Peyer's patch (tissue), 4 donors: ENCODE measurements around the gene TSHZ1.

Experiments used
- POLR2A ChIP-seq, 2 donors: fragments of 450-650 bp; IDR thresholded peaks; one replicate each; pipeline ENCODE4 v1.5.1; 2017; ENCODE audit warnings: antibody characterized with exemption in 2 of 2, mild to moderate bottlenecking in 2 of 2, moderate library complexity in 2 of 2
- TF ChIP-seq, protein P1 (sequence below), 6 experiments: fragments of 450-650 bp in 4 of 6; fragments of 200-600 bp in 2 of 6; sonication (generic) in 1 of 6; IDR thresholded peaks; one replicate each; pipeline ENCODE4 v1.5.1; 2017 to 2019; ENCODE audit warnings: antibody characterized with exemption in 6 of 6, mild to moderate bottlenecking in 3 of 6, moderate library complexity in 1 of 6

DNA sequence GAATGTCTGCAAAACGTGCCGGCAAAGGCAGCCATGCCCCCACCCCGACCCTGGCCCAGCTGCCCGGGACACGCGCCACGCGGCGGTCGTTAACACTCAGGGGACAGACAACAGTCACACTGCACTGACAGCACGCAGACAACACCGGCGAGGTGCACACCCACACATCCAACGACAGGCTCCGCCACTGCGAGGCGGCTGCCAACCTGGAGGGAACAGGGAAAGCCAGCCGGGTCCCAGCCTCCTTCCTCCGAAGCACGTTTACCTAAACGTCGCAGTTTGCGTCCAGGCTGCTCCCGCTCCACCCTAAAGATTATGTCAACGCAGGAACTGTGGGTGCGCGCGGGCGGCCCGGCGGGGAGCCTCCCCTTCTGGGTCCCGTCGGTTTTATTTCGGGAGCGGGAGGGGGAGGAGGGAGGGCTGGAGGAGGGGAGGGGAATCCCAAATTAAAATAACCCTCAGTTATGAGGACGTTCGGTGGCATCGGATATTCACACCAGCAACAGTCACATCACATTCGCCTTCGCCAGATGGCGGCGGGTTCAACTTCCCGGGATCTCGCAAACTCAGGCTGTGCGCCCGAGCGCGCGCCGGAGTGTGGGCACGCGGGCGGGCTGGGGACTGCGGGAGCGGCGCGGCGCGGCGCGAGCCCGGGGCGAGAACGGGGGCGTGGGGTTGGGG lies 2.3 kb upstream of the TSHZ1 start:
- peak in 1 of 2 donors; percentile 20 for TF ChIP-seq POLR2A (IDR thresholded peaks at IDR 0.05)
- TF ChIP-seq, protein P1, sequence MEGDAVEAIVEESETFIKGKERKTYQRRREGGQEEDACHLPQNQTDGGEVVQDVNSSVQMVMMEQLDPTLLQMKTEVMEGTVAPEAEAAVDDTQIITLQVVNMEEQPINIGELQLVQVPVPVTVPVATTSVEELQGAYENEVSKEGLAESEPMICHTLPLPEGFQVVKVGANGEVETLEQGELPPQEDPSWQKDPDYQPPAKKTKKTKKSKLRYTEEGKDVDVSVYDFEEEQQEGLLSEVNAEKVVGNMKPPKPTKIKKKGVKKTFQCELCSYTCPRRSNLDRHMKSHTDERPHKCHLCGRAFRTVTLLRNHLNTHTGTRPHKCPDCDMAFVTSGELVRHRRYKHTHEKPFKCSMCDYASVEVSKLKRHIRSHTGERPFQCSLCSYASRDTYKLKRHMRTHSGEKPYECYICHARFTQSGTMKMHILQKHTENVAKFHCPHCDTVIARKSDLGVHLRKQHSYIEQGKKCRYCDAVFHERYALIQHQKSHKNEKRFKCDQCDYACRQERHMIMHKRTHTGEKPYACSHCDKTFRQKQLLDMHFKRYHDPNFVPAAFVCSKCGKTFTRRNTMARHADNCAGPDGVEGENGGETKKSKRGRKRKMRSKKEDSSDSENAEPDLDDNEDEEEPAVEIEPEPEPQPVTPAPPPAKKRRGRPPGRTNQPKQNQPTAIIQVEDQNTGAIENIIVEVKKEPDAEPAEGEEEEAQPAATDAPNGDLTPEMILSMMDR (IDR thresholded peaks at IDR 0.05) = peak in 2 of 6 experiments; percentile 13 to 26
